K562 (cell line): ENCODE results near the gene NRSN2. TPM values are rescaled to one million over a fixed set of nuclear protein-coding genes. Genes with fewer than 3 reads are reported as not detected.

Experiments
- AFF4 ChIP-seq: sonication (generic); formaldehyde crosslinking; IDR thresholded peaks from 2 replicates; pipeline ENCODE4 v1.8.0; 2023; ENCODE audit warnings: mild to moderate bottlenecking, missing genetic modification reagents
- CREB3L1 ChIP-seq: fragments of 450-650 bp; IDR thresholded peaks from 2 replicates; pipeline ENCODE4 v1.6.1; 2014; ENCODE audit warnings: low read depth, mild to moderate bottlenecking, moderate library complexity, borderline replicate concordance
- CTCF ChIP-seq, 3 experiments: IDR thresholded peaks in 2 of 3; conservative IDR thresholded peaks in 1 of 3; 2 replicates each; pipeline ENCODE4 v1.5.1; 2011 to 2012; ENCODE audit warnings: low read length in 3 of 3, mild to moderate bottlenecking in 3 of 3, control low read depth in 2 of 3, improper control_type of control experiment in 1 of 3, inconsistent platforms in 1 of 3, low read depth in 1 of 3, mixed read lengths in 1 of 3, moderate library complexity in 1 of 3; ENCODE audit not compliant: insufficient read depth in 2 of 3
- FOXA3 ChIP-seq, 2 experiments: fragments of 450-650 bp in 1 of 2; sonication (generic) in 1 of 2; formaldehyde crosslinking; IDR thresholded peaks in 1 of 2; conservative IDR thresholded peaks in 1 of 2; 2 replicates each; pipeline versions ENCODE4 v1.4.0 to v1.8.0; 2020 to 2022; ENCODE audit warnings: mild to moderate bottlenecking in 2 of 2, missing genetic modification reagents in 1 of 2
- FOXP1 ChIP-seq: sonication (generic); formaldehyde crosslinking; IDR thresholded peaks from 2 replicates; pipeline ENCODE4 v1.8.0; 2022; ENCODE audit warnings: mild to moderate bottlenecking, missing genetic modification reagents
- HDAC1 ChIP-seq, 2 experiments: fragments of 450-650 bp; IDR thresholded peaks; 2 replicates each; pipeline ENCODE4 v1.6.1; 2016 to 2017; ENCODE audit warnings: inconsistent platforms in 1 of 2, mild to moderate bottlenecking in 1 of 2, moderate library complexity in 1 of 2
- HMGN3 ChIP-seq: IDR thresholded peaks from 2 replicates; pipeline ENCODE4 v1.6.1; 2011; ENCODE audit warnings: borderline replicate concordance, low read depth, mild to moderate bottlenecking, mixed read lengths, low read length; ENCODE audit not compliant: insufficient read length; ENCODE audit errors: extremely low read depth
- IRF2 ChIP-seq: sonication (generic); formaldehyde crosslinking; IDR thresholded peaks from 2 replicates; pipeline ENCODE4 v1.8.1; 2022; ENCODE audit warnings: mild to moderate bottlenecking, missing genetic modification reagents
- KDM1A ChIP-seq, 2 experiments: fragments of 450-650 bp; IDR thresholded peaks; 2 replicates each; pipeline ENCODE4 v1.6.1; 2016; ENCODE audit warnings: mild to moderate bottlenecking in 2 of 2
- MNT ChIP-seq, 2 experiments: fragments of 450-650 bp; conservative IDR thresholded peaks; 2 replicates each; pipeline ENCODE4 v1.6.1; 2017; ENCODE audit warnings: mild to moderate bottlenecking in 2 of 2, moderate library complexity in 2 of 2
- NFRKB ChIP-seq: fragments of 450-650 bp; IDR thresholded peaks from 2 replicates; pipeline ENCODE4 v1.6.1; 2016; ENCODE audit warnings: low read depth
- NFYB ChIP-seq: IDR thresholded peaks from 2 replicates; pipeline ENCODE4 v1.6.1; 2011; ENCODE audit warnings: mild to moderate bottlenecking, moderate library complexity; ENCODE audit not compliant: insufficient read length; ENCODE audit errors: extremely low read depth
- POLR2G ChIP-seq: fragments of 200-400 bp; formaldehyde crosslinking; IDR thresholded peaks from 2 replicates; pipeline ENCODE4 v1.6.1; 2017; ENCODE audit warnings: low read depth, mild to moderate bottlenecking, antibody characterized with exemption, low read length, moderate library complexity
- ZBTB43 ChIP-seq: sonication (generic); formaldehyde crosslinking; IDR thresholded peaks from 2 replicates; pipeline ENCODE4 v1.8.0; 2023; ENCODE audit warnings: mild to moderate bottlenecking, missing genetic modification reagents
- ZNF282 ChIP-seq: sonication (generic); formaldehyde crosslinking; IDR thresholded peaks from 2 replicates; pipeline ENCODE4 v1.8.1; 2023; ENCODE audit warnings: missing genetic modification reagents
- polyA plus RNA-seq, 8 experiments: library from polyadenylated mRNA; depleted of rRNA in 4 of 8; stranded (reverse) in 5 of 8; unstranded in 3 of 8; fragments of >200 nt; fragmentation: Nextera tagmentation in 2 of 8; fragmentation: Illumina TruSeq in 1 of 8; extraction: Ambion mirVana in 2 of 8; extraction: Trizol in 1 of 8; gene quantifications; 2 replicates each; pipeline versions ENCODE4 v1.2.1 to v1.2.3, GENCODE V29; 2011 to 2014; ENCODE audit warnings: inconsistent platforms in 1 of 8, missing spikeins in 1 of 8
- total RNA-seq, 7 experiments: library from RNA; depleted of rRNA in 6 of 7; stranded (reverse); fragments of >200 nt in 6 of 7; fragmentation: Illumina TruSeq in 2 of 7; extraction: Trizol in 2 of 7; gene quantifications; 2 replicates each; pipeline versions ENCODE4 v1.2.1 to v1.2.3, GENCODE V29; 2011 to 2021; ENCODE audit warnings: low replicate concordance in 1 of 7

The NRSN2 gene
- total and polyA plus RNA-seq, 9 of the 15 experiments (the other 6 are each of a cell fraction or from before 2014, with no cell fraction given) = 7.5 to 29.7 (median 11.1) TPM

GRCh38 chr20:324177-325044 lies 22.5 kb upstream of the NRSN2 start (continued):
- TF ChIP-seq NFRKB = no peak
- peak; percentile 48; the same call in 1 of the 2 replicates for TF ChIP-seq AFF4
- TF ChIP-seq MNT (conservative IDR thresholded peaks at IDR 0.05) = peak; percentile 99
- peak; percentile 96 for TF ChIP-seq FOXP1
- peak; percentile 71; the same call in 1 of the 2 replicates for TF ChIP-seq IRF2
- TF ChIP-seq ZBTB43 = peak; percentile 87; the same call in 1 of the 2 replicates
- TF ChIP-seq FOXA3 (CRISPR knock-in tag; conservative IDR thresholded peaks at IDR 0.05 in 1 of 2, IDR thresholded peaks at IDR 0.05 in 1 of 2) = peak in 1 of 2 experiments; percentile 84; a peak in 1 of 4 replicates
- TF ChIP-seq HMGN3 = peak; percentile 87
- no peak for TF ChIP-seq NFYB
- TF ChIP-seq CTCF (IDR thresholded peaks at IDR 0.05 in 2 of 3, conservative IDR thresholded peaks at IDR 0.05 in 1 of 3; ENCODE audit: insufficient read depth in 2 of 3, low read depth in 1 of 3, low read length in 3 of 3) = peak; percentile 1 to 24 (median 16); a peak in 1 of 6 replicates
- peak in 1 of 2 experiments; percentile 96; a peak in 2 of 4 replicates for TF ChIP-seq HDAC1 (IDR thresholded peaks at IDR 0.05)
- TF ChIP-seq KDM1A (IDR thresholded peaks at IDR 0.05) = no peak
- peak; percentile 43; the same call in 1 of the 2 replicates for TF ChIP-seq CREB3L1
- peak; percentile 84; the same call in 1 of the 2 replicates for TF ChIP-seq ZNF282
- peak; percentile 87 for TF ChIP-seq POLR2G
